DND-41 (cell line): Measurements from ENCODE around the gene FASN.

Source experiments
- EZH2 ChIP-seq: IDR thresholded peaks from 3 replicates; pipeline ENCODE4 v1.6.1; 2012; ENCODE audit warnings: borderline replicate concordance, low read depth, mild to moderate bottlenecking, moderate library complexity, low read length, inconsistent platforms; ENCODE audit not compliant: severe bottlenecking
- TF ChIP-seq, protein P1 (sequence below): IDR thresholded peaks from 2 replicates; pipeline ENCODE4 v1.5.1; 2012; ENCODE audit warnings: borderline replicate concordance, low read length, moderate library complexity, mild to moderate bottlenecking; ENCODE audit not compliant: poor library complexity, severe bottlenecking; ENCODE audit errors: extremely low read depth

DNA sequence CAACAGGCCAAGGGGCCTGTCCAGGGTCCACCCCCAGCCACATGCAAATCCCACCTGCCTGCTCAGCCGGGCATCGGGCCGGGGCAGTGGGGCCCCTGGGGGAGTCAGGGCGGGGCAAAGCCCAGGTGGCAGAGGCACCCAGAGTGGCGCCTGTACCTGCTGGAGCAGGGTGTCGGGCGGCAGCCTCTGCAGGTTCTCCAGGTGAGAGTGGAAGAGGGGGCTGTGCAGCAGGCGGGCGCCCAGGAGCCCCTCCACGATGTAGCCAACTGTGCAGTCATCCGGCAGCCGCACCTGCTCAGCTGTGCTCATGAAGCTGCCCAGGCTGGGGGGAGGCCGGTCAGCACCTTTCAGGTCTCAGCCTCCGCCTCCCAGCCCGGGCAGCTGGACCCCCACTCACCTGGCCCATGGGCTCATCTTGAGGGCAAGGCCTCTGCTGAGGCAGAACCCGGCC lies 48.5 kb downstream of the FASN start:
- TF ChIP-seq EZH2, result no peak
- TF ChIP-seq, protein P1, sequence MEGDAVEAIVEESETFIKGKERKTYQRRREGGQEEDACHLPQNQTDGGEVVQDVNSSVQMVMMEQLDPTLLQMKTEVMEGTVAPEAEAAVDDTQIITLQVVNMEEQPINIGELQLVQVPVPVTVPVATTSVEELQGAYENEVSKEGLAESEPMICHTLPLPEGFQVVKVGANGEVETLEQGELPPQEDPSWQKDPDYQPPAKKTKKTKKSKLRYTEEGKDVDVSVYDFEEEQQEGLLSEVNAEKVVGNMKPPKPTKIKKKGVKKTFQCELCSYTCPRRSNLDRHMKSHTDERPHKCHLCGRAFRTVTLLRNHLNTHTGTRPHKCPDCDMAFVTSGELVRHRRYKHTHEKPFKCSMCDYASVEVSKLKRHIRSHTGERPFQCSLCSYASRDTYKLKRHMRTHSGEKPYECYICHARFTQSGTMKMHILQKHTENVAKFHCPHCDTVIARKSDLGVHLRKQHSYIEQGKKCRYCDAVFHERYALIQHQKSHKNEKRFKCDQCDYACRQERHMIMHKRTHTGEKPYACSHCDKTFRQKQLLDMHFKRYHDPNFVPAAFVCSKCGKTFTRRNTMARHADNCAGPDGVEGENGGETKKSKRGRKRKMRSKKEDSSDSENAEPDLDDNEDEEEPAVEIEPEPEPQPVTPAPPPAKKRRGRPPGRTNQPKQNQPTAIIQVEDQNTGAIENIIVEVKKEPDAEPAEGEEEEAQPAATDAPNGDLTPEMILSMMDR, result no peak
